IMR-90 (cell line): ENCODE results near the gene PCBP3. TPM values are rescaled to one million over a fixed set of nuclear protein-coding genes. Genes with fewer than 3 reads are reported as not detected.

Experiments used
- ATAC-seq: fragments of 200-7000 bp; cut with Tn5 transposase; 2 replicates; pipeline ENCODE4 v1.9.1; 2020; ENCODE audit warnings: low read depth, mild to moderate bottlenecking, moderate library complexity
- BruUV-seq: library from RNA; stranded (reverse); fragments of 400-500 nt; replicated peaks from 2 replicates; lab custom pipeline; 2021; lab: Mats Ljungman, UMichigan
- CTCF ChIA-PET: fragments of 300-600 bp; formaldehyde crosslinking; extraction: SDS; loops from one replicate; lab custom pipeline; 2021; ENCODE audit warnings: antibody characterized with exemption; lab: Yijun Ruan, JAX
- POLR2A ChIA-PET: fragments of 300-600 bp; sonication (Branson Sonifier 250); formaldehyde crosslinking; loops from one replicate; lab custom pipeline; 2022; ENCODE audit warnings: antibody characterized with exemption; ENCODE audit not compliant: unreplicated experiment; lab: Charles Lee
- DNase-seq: peaks from one replicate; pipeline ENCODE4 v3.0.0; 2013
- H2AFZ ChIP-seq: replicated peaks from 2 replicates; pipeline ENCODE3; 2013; ENCODE audit warnings: low read length, mild to moderate bottlenecking; ENCODE audit not compliant: poor library complexity
- H2AK5ac ChIP-seq: 2 replicates; pipeline ENCODE4 v1.6.1; 2013; ENCODE audit warnings: low read depth, low read length, inconsistent platforms
- H2AK9ac ChIP-seq: replicated peaks from 2 replicates; pipeline ENCODE3; 2013; ENCODE audit warnings: mild to moderate bottlenecking, low read depth, low read length, moderate library complexity; ENCODE audit not compliant: poor library complexity
- H2BK120ac ChIP-seq: 2 replicates; pipeline ENCODE4 v1.6.1; 2013; ENCODE audit warnings: low read depth, low read length, inconsistent platforms
- H2BK15ac ChIP-seq: 3 replicates; pipeline ENCODE4 v1.6.1; 2013; ENCODE audit warnings: low read depth, low read length, inconsistent platforms
- H2BK20ac ChIP-seq: 2 replicates; pipeline ENCODE4 v1.6.1; 2013; ENCODE audit warnings: low read depth, mild to moderate bottlenecking, inconsistent platforms, low read length, moderate library complexity
- H2BK5ac ChIP-seq: 2 replicates; pipeline ENCODE4 v1.6.1; 2013; ENCODE audit warnings: mild to moderate bottlenecking, low read depth, low read length, inconsistent platforms; ENCODE audit not compliant: poor library complexity, severe bottlenecking
- H3K14ac ChIP-seq: replicated peaks from 2 replicates; pipeline ENCODE4 v1.6.1; 2013; ENCODE audit warnings: low read depth, low read length, inconsistent platforms
- H3K18ac ChIP-seq: 2 replicates; pipeline ENCODE4 v1.6.1; 2013; ENCODE audit warnings: low read depth, low read length, control low read depth
- H3K23ac ChIP-seq: 2 replicates; pipeline ENCODE4 v1.6.1; 2013; ENCODE audit warnings: low read depth, low read length, inconsistent platforms
- H3K27ac ChIP-seq: 2 replicates; pipeline ENCODE4 v1.5.1; 2013; ENCODE audit warnings: mild to moderate bottlenecking, control low read depth, low read length; ENCODE audit not compliant: insufficient read depth
- H3K27me3 ChIP-seq: 2 replicates; pipeline ENCODE4 v1.6.1; 2013; ENCODE audit warnings: low read length; ENCODE audit not compliant: control insufficient read depth, insufficient read depth
- H3K36me3 ChIP-seq: 2 replicates; pipeline ENCODE4 v1.6.1; 2013; ENCODE audit warnings: low read length, mixed read lengths; ENCODE audit not compliant: control insufficient read depth, insufficient read depth
- H3K4ac ChIP-seq: 2 replicates; pipeline ENCODE4 v1.6.1; 2013; ENCODE audit warnings: low read depth, low read length, inconsistent platforms
- H3K4me1 ChIP-seq: 2 replicates; pipeline ENCODE4 v1.6.1; 2013; ENCODE audit warnings: low read length, mixed read lengths; ENCODE audit not compliant: control insufficient read depth, insufficient read depth
- H3K4me2 ChIP-seq: 2 replicates; pipeline ENCODE4 v1.6.1; 2013; ENCODE audit warnings: low read depth, mild to moderate bottlenecking, control low read depth, low read length, moderate library complexity
- H3K4me3 ChIP-seq: 2 replicates; pipeline ENCODE4 v1.5.1; 2013; ENCODE audit warnings: low read depth, mild to moderate bottlenecking, control low read depth, low read length, moderate library complexity; ENCODE audit not compliant: insufficient read depth
- H3K56ac ChIP-seq: 2 replicates; pipeline ENCODE4 v1.6.1; 2013; ENCODE audit warnings: low read length, inconsistent platforms; ENCODE audit not compliant: insufficient read depth; ENCODE audit errors: extremely low read depth
- H3K79me1 ChIP-seq, 2 experiments: 2 replicates each; pipeline ENCODE4 v1.6.1; 2013; ENCODE audit warnings: low read length in 2 of 2, inconsistent platforms in 1 of 2, low read depth in 1 of 2
- H3K9ac ChIP-seq: 2 replicates; pipeline ENCODE4 v1.6.1; 2013; ENCODE audit warnings: low read depth, low read length, control low read depth
- H3K9me1 ChIP-seq: 2 replicates; pipeline ENCODE4 v1.6.1; 2013; ENCODE audit warnings: low read length, inconsistent platforms; ENCODE audit not compliant: insufficient read depth
- H3K9me3 ChIP-seq: 2 replicates; pipeline ENCODE4 v1.6.1; 2013; ENCODE audit warnings: low read length; ENCODE audit not compliant: control insufficient read depth, insufficient read depth
- H4K20me1 ChIP-seq: 2 replicates; pipeline ENCODE4 v1.6.1; 2013; ENCODE audit warnings: low read length, inconsistent platforms; ENCODE audit not compliant: insufficient read depth
- H4K5ac ChIP-seq: 2 replicates; pipeline ENCODE4 v1.6.1; 2013; ENCODE audit warnings: mild to moderate bottlenecking, low read depth, low read length, control low read depth
- H4K8ac ChIP-seq, 2 experiments: 2 replicates each; pipeline ENCODE4 v1.6.1; 2013; ENCODE audit warnings: low read depth in 2 of 2, low read length in 2 of 2, control low read depth in 1 of 2, inconsistent platforms in 1 of 2
- H4K91ac ChIP-seq: 2 replicates; pipeline ENCODE4 v1.6.1; 2013; ENCODE audit warnings: low read depth, low read length, inconsistent platforms; ENCODE audit not compliant: insufficient read depth
- BHLHE40 ChIP-seq: fragments of 150-350 bp; IDR thresholded peaks from 2 replicates; pipeline ENCODE4 v1.6.1; 2016; ENCODE audit warnings: mild to moderate bottlenecking, low read depth, low read length
- CEBPB ChIP-seq: IDR thresholded peaks from 2 replicates; pipeline ENCODE4 v1.6.1; 2012; ENCODE audit warnings: low read depth, low read length, improper control_type of control experiment
- FOS ChIP-seq: fragments of 150-350 bp; IDR thresholded peaks from 2 replicates; pipeline ENCODE4 v1.6.1; 2016; ENCODE audit warnings: low read depth, low read length
- RFX5 ChIP-seq: IDR thresholded peaks from 2 replicates; pipeline ENCODE4 v1.8.0; 2012; ENCODE audit warnings: low read depth, mild to moderate bottlenecking, low read length, moderate library complexity
- SMC3 ChIP-seq: fragments of 150-350 bp; IDR thresholded peaks from 2 replicates; pipeline ENCODE4 v1.6.1; 2016; ENCODE audit warnings: low read depth, mild to moderate bottlenecking, antibody characterized with exemption, low read length, moderate library complexity
- USF2 ChIP-seq: fragments of 150-350 bp; IDR thresholded peaks from 2 replicates; pipeline ENCODE4 v1.6.1; 2017; ENCODE audit warnings: mild to moderate bottlenecking, antibody characterized with exemption, low read length, low read depth
- WGBS, 2 experiments: methylation state at CpG; one replicate each; pipeline versions ENCODE4 v1.1.5 to v1.1.7; 2013; ENCODE audit warnings: missing lambda C conversion rate in 2 of 2; ENCODE audit not compliant: insufficient read length in 1 of 2; ENCODE audit errors: extremely low coverage in 2 of 2; 5-methylcytosine and 5-hydroxymethylcytosine counted together
- dilution Hi-C: fragments of 300-500 bp; cut with HindIII; formaldehyde crosslinking; loops from one replicate; pipeline ENCODE4 v1.14.3; 2018; ENCODE audit warnings: low sequenced_read_pairs; ENCODE audit not compliant: unreplicated experiment
- in situ Hi-C: fragments of 300-500 bp; cut with MboI; formaldehyde crosslinking; loops from 3 replicates; pipeline ENCODE4 v1.14.3; 2019; ENCODE audit warnings: low sequenced_read_pairs, inconsistent platforms, mixed read lengths
- intact Hi-C: fragments of 100-400 bp; cut with micrococcal nuclease; formaldehyde crosslinking; loops from 2 replicates; pipeline ENCODE4 v1.10.0; 2022
- polyA plus RNA-seq, 3 experiments: library from polyadenylated mRNA; depleted of rRNA; stranded (reverse); fragments of >200 nt; gene quantifications; 2 replicates each; pipeline ENCODE4 v1.2.3, GENCODE V29; 2012; ENCODE audit warnings: low replicate concordance in 1 of 3
- total RNA-seq: library from RNA; depleted of rRNA; stranded (reverse); fragments of >200 nt; gene quantifications from 2 replicates; pipeline ENCODE4 v1.2.3, GENCODE V29; 2012

Gene PCBP3
- total and polyA plus RNA-seq, 2 of the 4 experiments (the other 2 are of a cell fraction) = 2.9 to 3.9 TPM

GRCh38 chr21:45835301-45836267, 192.1 kb downstream of the PCBP3 start (continued):
- TF ChIP-seq SMC3 (no peak), FOS (no peak), CEBPB (no peak)

GRCh38 chr21:45836268-45836655, 192.7 kb downstream of the PCBP3 start:
- no peaks in the 10 kb centered on the region for H4K20me1 ChIP-seq
- peak overlapping the region; percentile 44 for H3K14ac ChIP-seq
- peak overlapping the region; percentile 16 for H2BK5ac ChIP-seq
- H3K56ac ChIP-seq = no peak overlapping the region
- TF ChIP-seq BHLHE40 (no peak), RFX5 (no peak), USF2 (peak; percentile 59; the same call in 1 of the 2 replicates)
- peak overlapping the region; percentile 21; the same call in 2 of the 3 replicates for H2BK15ac ChIP-seq
- peaks cover 12% of the 10 kb centered on the region for H3K9me1 ChIP-seq
- peak overlapping the region; percentile 31; the same call in 1 of the 2 replicates for H3K18ac ChIP-seq
- no peak for ATAC-seq
- dilution Hi-C loops = no loop called here
- H3K36me3 ChIP-seq = no peaks in the 10 kb centered on the region
- peak overlapping the region; percentile 25 for H2AFZ ChIP-seq
- 100% methylated on average over 2 of the region's 13 CpGs; no CpG with 5 or more reads in 1 of the 2 experiments for WGBS, 2 experiments
- H3K4me1 ChIP-seq = peaks cover 16% of the 10 kb centered on the region
- H3K23ac ChIP-seq = 0 out of 2 replicates have a peak overlapping the region, but pooled peaks have one; percentile 63
- in situ Hi-C loops = no loop called here
- peak overlapping the region; percentile 36 for H2AK5ac ChIP-seq
- intact Hi-C loops = loop anchor here (5.0 kb wide), 1 partner anchor 86 kb away; no protein-coding TSS in a partner anchor
- no peaks in the 10 kb centered on the region for H3K79me1 ChIP-seq
- no peak overlapping the region for H3K9ac ChIP-seq
- peak overlapping the region; percentile 75 for H3K4ac ChIP-seq
- no peaks in the 10 kb centered on the region for H3K27me3 ChIP-seq
- ChIA-PET POLR2A (no interaction called here), CTCF (no interaction called here)
- peak overlapping the region in 1 of 2 experiments; percentile 45; a peak in 3 of 4 replicates for H4K8ac ChIP-seq
- H3K9me3 ChIP-seq = peaks cover 8% of the 10 kb centered on the region
- 0 out of 2 replicates have a peak overlapping the region, but pooled peaks have one; percentile 8 for H4K5ac ChIP-seq
- peak; percentile 61 for DNase-seq
- no TSS peak for BruUV-seq
- peak overlapping the region; percentile 73 for H2BK120ac ChIP-seq
- peak overlapping the region; percentile 20; the same call in 1 of the 2 replicates for H2BK20ac ChIP-seq
- peak overlapping the region; percentile 48 for H2AK9ac ChIP-seq
- no peak overlapping the region for H3K4me2 ChIP-seq
- 0 out of 2 replicates have a peak overlapping the region, but pooled peaks have one; percentile 56 for H4K91ac ChIP-seq
- no peak overlapping the region for H3K4me3 ChIP-seq
- no peak overlapping the region for H3K27ac ChIP-seq
